ENCODE measurements around the gene MRTFB. TPM values are rescaled to one million over a fixed set of nuclear protein-coding genes. Genes with fewer than 3 reads are reported as not detected.
A peak's percentile ranks its signal among the peaks of the same experiment; 100 is the strongest.

The MRTFB gene
- total RNA-seq, 1 experiment from 2014 or later: 90.5 TPM

GRCh38 chr16:14098081-14098480 is 27.0 kb downstream of the MRTFB start:
- Histone ChIP-seq H3K4me1 (ENCODE audit: control insufficient read depth, insufficient read depth, low read length) (peaks cover 18% of the 10 kb centered on the region), H3K9me3 (ENCODE audit: control insufficient read depth, insufficient read depth, low read depth, low read length) (no peaks in the 10 kb centered on the region), H3K27me3 (ENCODE audit: control insufficient read depth, insufficient read depth, low read length) (no peaks in the 10 kb centered on the region), H3K4me3 (ENCODE audit: low read depth in 2 of 2, low read length in 2 of 2) (no peak overlapping the region), H3K27ac (ENCODE audit: low read length) (peak overlapping the region; percentile 20; the same call in 1 of the 2 replicates), H3K36me3 (ENCODE audit: control insufficient read depth, insufficient read depth, low read length) (no peaks in the 10 kb centered on the region)
- ChIA-PET POLR2A (no interaction called here), CTCF (no interaction called here)
- in situ Hi-C loops (cut with HindIII; ENCODE audit: low pct_unique_long_range_greater_than_20kb, low sequenced_read_pairs) (no loop called here), intact Hi-C loops (cut with micrococcal nuclease; ENCODE audit: unreplicated experiment) (no loop called here)
- BruUV-seq (replicated peaks): no TSS peak
- no peak for ATAC-seq
- TF ChIP-seq CTCF (IDR thresholded peaks at IDR 0.05) (no peak), SIN3A (IDR thresholded peaks at IDR 0.05; ENCODE audit: borderline replicate concordance, insufficient read depth, low read depth, low read length) (no peak), REST (IDR thresholded peaks at IDR 0.05; ENCODE audit: insufficient read depth in 1 of 2, low read depth in 2 of 2, low read length in 1 of 2) (no peak), TCF7L2 (IDR thresholded peaks at IDR 0.05; ENCODE audit: low read depth, low read length) (no peak), POLR2AphosphoS5 (IDR thresholded peaks at IDR 0.05; ENCODE audit: low read depth, low read length) (no peak)
- DNase-seq (ENCODE audit: low read depth, low spot score): no peak

- peaks cover 18% of the 10 kb centered on the region for H3K4me1 ChIP-seq (ENCODE audit: control insufficient read depth, insufficient read depth, low read length)
- CTCF ChIA-PET: interaction anchor here (0.7 kb wide), 1 partner anchor 1090 kb away, joined by 3 read pairs; no protein-coding TSS in a partner anchor
Measured at GRCh38 chr16:14100825-14101224, 29.7 kb downstream of the MRTFB start.

More at GRCh38 chr16:14100825-14101224, 29.7 kb downstream of the MRTFB start:
- Histone ChIP-seq H3K27me3 (ENCODE audit: control insufficient read depth, insufficient read depth, low read length) (no peaks in the 10 kb centered on the region), H3K27ac (ENCODE audit: low read length) (no peak overlapping the region), H3K36me3 (ENCODE audit: control insufficient read depth, insufficient read depth, low read length) (no peaks in the 10 kb centered on the region), H3K9me3 (ENCODE audit: control insufficient read depth, insufficient read depth, low read depth, low read length) (no peaks in the 10 kb centered on the region), H3K4me3 (ENCODE audit: low read depth in 2 of 2, low read length in 2 of 2) (no peak overlapping the region)
- intact Hi-C loops (cut with micrococcal nuclease; ENCODE audit: unreplicated experiment): no loop called here
- ATAC-seq: no peak
- POLR2A ChIA-PET: interaction anchor here (0.6 to 1.0 kb wide), 5 partner anchors 12 to 181 kb away, joined by 3 to 6 read pairs (median 5); no protein-coding TSS in a partner anchor
- in situ Hi-C loops (cut with HindIII; ENCODE audit: low pct_unique_long_range_greater_than_20kb, low sequenced_read_pairs): no loop called here
- DNase-seq (ENCODE audit: low read depth, low spot score): no peak
- TSS peak; percentile 6 for BruUV-seq (replicated peaks)
- TF ChIP-seq REST (IDR thresholded peaks at IDR 0.05; ENCODE audit: insufficient read depth in 1 of 2, low read depth in 2 of 2, low read length in 1 of 2) (no peak), SIN3A (IDR thresholded peaks at IDR 0.05; ENCODE audit: borderline replicate concordance, insufficient read depth, low read depth, low read length) (no peak), POLR2AphosphoS5 (IDR thresholded peaks at IDR 0.05; ENCODE audit: low read depth, low read length) (no peak), CTCF (IDR thresholded peaks at IDR 0.05) (no peak), TCF7L2 (IDR thresholded peaks at IDR 0.05; ENCODE audit: low read depth, low read length) (no peak)
